ENCODE data around the gene ZNF57.
"Not testable (repeated sequence)": the region's sequence is repeated elsewhere in the genome, so short reads cannot be mapped to it uniquely, and the experiment has no call there.

The ZNF57 gene

GRCh38 chr19:2888731-2889224 lies 11.9 kb upstream of the ZNF57 start:
- DNase-seq (ENCODE audit: extremely low spot score, insufficient read length, low read depth), result no peak
- no peak for FAIRE-seq

GRCh38 chr19:2890531-2890930 lies 10.2 kb upstream of the ZNF57 start:
- not testable (repeated sequence) for FAIRE-seq; DNase-seq (ENCODE audit: extremely low spot score, insufficient read length, low read depth)

GRCh38 chr19:2896694-2897093 lies 4.0 kb upstream of the ZNF57 start:
- FAIRE-seq (no peak), DNase-seq (ENCODE audit: extremely low spot score, insufficient read length, low read depth) (no peak)

DNA sequence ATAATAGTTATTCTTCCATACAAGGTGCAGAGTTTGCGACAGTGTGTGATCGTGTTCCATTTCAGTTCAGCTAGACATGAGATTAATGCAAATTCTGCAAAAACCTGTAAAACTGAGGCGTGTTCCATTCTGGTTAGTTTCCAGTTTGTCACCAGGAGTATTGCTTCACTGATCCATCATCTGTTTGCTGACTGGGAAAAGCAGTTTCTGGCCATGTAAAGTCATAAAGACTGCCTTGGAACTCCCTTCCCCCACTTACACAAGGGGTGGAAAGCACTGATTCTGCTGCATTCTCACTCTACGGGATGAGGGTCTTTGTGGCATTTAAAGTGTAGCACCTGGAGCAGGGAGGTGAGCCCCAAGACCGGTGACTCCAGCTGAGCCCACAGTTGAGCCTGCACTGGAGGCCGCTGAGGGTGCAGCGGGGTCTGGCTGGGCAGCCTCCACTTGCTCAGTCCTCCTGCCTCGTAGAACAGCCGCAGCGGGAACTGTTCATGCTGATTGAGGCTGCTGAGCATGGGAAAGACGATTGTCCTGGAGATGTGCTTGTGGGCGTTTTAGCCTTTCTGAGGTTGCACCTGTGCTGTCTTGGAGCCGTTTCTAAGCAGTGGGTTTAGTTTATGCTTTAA lies 2.0 kb downstream of the ZNF57 start:
- no peak for FAIRE-seq

DNA sequence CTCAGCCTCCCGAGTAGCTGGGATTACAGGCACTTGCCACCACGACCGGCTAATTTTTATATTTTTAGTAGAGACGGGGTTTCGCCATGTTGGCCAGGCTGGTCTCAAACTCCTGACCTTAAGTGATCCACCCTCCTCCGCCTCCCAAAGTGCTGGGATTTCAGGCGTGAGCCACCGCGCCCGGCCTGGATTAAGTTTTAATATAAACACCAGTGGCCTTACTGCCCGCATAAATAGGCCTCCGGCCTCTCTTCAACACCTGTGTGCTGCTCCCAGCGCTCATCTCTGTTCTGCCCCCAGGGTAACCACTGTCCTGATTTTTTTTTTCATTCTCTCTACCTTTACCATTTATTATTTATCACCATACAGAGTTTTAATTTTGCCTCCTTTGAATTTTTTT lies 2.6 kb downstream of the ZNF57 start:
- DNase-seq (ENCODE audit: extremely low spot score, insufficient read length, low read depth); FAIRE-seq: not testable (repeated sequence)

More for the DNA sequence above, 2.0 kb downstream of the ZNF57 start:
- DNase-seq (ENCODE audit: extremely low spot score, insufficient read length, low read depth), result no peak

DNA sequence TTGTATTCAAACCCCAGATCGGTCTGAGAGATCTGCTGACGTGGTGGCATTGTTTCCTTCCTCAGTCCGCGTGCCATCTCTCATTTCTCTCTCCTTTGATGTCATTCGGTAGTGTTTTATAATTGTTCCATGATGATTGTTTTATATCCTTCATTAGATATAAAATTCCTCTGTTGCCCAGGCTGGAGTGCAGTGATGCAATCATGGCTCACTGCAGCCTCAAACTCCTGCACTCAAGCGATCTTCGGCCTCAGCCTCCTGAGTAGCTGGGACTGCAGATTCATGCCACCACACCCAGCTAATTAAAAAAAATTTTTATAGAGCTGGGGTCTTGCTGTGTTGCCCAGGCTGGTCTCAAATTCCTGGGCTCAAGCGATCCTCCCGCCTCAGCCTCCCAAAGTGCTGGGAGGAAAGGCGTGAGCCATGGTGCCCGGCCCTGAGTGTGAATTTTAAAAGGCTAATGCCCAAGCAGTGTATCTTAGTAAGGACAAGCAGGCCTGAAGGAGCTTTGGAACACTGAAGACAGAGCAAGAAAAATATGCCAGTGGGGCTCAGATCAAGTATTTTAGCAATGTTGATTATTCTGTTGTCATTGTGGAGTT lies 5.3 kb downstream of the ZNF57 start:
- DNase-seq (ENCODE audit: extremely low spot score, insufficient read length, low read depth) (no peak), FAIRE-seq (no peak)

- FAIRE-seq, result no peak
- DNase-seq (ENCODE audit: extremely low spot score, insufficient read length, low read depth), result no peak
Observed at GRCh38 chr19:2906631-2907195, 6.0 kb downstream of the ZNF57 start.

GRCh38 chr19:2912306-2912705 lies 11.6 kb downstream of the ZNF57 start:
- FAIRE-seq (no peak), DNase-seq (ENCODE audit: extremely low spot score, insufficient read length, low read depth) (no peak)

GRCh38 chr19:2917275-2918184 lies 16.8 kb downstream of the ZNF57 start:
- no peak for DNase-seq (ENCODE audit: extremely low spot score, insufficient read length, low read depth)
- FAIRE-seq, result no peak

GRCh38 chr19:2922987-2923386 lies 22.3 kb downstream of the ZNF57 start:
- FAIRE-seq (no peak), DNase-seq (ENCODE audit: extremely low spot score, insufficient read length, low read depth) (no peak)

DNA sequence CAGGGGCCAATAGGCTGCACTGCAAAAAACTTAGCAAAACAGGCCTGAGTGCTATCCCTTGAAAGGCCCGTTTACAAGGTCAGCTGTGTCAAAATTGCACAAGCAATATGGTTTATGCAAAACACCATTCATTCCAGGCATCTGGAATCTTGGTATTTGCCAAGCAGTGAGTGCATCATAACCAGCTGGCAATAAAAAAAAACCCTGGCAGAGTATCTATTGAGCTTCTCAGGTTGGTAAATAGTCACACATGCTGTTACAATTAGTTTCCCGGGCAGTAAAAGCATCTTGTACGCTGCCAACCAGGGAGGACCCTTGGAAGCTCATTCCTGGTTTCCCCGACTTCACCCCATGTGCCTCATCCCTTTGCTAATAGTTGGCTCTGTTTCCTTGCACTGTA lies 22.8 kb downstream of the ZNF57 start:
- DNase-seq (ENCODE audit: extremely low spot score, insufficient read length, low read depth), result no peak
- FAIRE-seq, result no peak

DNA sequence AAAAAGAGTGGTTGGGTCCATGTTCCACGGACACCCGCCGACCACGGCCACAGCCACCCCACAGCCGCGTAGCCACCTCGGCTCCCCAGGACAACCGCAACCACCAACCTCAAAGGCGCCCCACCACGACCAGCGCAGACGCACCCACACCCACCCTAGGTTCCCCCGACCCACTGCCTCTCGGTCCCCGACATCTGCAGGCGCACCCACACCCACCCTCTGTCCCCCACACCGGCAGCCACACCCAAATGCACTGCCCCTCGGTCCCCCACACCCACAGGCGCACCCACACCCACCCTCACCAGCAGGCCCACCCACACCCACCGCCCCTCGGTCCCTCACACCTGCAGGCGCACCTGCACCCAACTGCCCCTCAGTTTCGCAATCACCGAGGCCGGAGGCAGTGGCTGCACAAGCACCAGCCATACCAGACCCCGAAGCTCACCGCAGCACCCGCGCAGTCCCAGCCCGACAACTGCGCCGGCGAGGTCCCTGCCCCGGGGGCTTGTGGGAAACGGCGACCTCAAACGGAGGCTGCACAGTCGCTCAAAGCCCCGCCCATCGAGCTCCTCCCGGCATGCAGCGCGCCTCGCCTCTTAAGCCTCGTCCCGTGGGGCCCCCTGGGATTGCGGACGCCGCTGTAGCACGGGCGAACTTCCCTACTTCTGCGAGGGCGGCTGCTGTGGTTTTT lies 25.8 kb downstream of the ZNF57 start:
- FAIRE-seq (no peak), DNase-seq (ENCODE audit: extremely low spot score, insufficient read length, low read depth) (no peak)

DNA sequence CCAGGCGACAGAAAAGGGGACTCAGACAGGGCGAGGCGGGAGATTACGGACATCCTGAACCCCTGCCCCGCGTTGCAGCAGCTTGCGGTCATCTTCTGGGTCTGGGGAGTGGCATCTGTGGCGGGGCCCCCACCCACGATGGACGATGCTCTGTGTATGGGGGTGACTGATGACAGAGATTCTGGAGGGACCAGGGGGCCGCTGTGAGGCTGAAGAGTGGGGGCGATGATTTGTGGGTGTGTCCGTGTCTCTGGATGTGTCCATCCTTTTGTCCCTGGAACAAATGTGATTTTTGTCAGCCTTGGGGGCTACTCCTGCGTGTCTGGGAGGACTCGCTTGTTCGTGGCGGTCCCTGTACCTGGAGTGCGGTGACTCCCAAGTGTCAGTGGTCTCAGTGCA lies 26.3 kb downstream of the ZNF57 start:
- FAIRE-seq (no peak), DNase-seq (ENCODE audit: extremely low spot score, insufficient read length, low read depth) (no peak)

- no peak for FAIRE-seq
- no peak for DNase-seq (ENCODE audit: extremely low spot score, insufficient read length, low read depth)
Observed at GRCh38 chr19:2933490-2933910, 32.8 kb downstream of the ZNF57 start.

- FAIRE-seq, result not testable (repeated sequence)
Observed at GRCh38 chr19:2935863-2936262, 35.1 kb downstream of the ZNF57 start.

DNA sequence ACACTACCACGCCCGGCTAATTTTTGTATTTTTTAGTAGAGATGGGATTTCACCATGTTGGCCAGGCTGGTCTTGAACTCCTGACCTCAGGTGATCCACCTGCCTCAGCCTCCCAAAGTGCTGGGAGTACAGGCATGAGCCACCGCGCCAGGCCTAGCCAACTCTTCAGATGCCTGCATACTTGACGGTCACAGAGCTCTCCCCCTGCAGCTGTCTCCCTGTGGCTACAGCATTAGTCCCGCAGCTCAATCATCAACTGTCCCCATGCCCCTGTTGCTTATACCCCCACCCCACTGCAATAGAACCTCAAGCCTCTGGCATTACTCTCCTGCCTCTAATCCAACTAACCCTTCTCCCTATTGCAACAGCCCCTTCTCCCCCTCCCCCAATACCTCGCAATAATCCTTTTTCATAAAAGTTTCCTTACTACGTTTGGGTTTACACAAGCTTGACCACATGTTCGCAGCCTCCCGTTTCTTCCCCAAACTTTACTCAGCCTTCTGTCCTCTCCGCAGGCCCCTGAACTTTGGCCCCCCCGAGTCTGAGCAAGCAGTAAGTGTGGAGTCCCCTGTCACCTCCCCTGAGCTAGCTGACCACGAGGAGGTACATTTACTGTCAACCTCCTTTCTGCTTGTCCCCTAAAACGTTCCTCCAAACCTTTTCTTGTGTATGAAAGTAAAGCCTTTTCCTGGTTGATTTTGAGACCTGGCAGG lies 42.4 kb downstream of the ZNF57 start:
- FAIRE-seq (no peak), DNase-seq (ENCODE audit: extremely low spot score, insufficient read length, low read depth) (no peak)

More at GRCh38 chr19:2935863-2936262, 35.1 kb downstream of the ZNF57 start:
- DNase-seq (ENCODE audit: extremely low spot score, insufficient read length, low read depth), result not testable (repeated sequence)

DNA sequence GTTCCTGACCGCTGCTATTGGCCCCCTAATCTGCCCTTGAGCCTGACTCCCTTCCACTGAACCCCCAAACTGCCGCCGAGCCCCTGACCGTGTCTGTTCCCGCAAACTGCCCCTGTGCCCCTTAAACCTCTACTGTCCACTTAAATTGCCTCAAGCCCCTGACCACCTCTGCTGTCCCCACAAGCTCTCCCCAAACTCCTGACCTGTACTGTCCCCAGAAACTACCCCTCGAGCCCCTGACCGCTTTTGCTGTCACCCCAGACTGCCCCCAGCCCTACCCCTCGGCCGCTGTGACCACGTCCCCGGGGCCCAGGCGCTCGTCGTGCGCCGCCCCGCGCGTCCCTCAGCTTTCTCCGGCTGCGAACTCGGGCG lies 43.7 kb downstream of the ZNF57 start:
- DNase-seq (ENCODE audit: extremely low spot score, insufficient read length, low read depth), result no peak
- FAIRE-seq, result no peak

GRCh38 chr19:2944775-2945574 lies 44.2 kb downstream of the ZNF57 start, which contains the start of gene ZNF77:
TSS of gene ZNF77 (minus strand) at chr19:2944971. CDS start at chr19:2944840, 131 bp downstream.
- FAIRE-seq (peak; percentile 100), DNase-seq (ENCODE audit: extremely low spot score, insufficient read length, low read depth) (peak; percentile 98)
